Memory B cell (primary cell): ENCODE measurements around the gene ERC1.
"Not testable (repeated sequence)": the region's sequence is repeated elsewhere in the genome, so short reads cannot be mapped to it uniquely, and the experiment has no call there.

Source experiments
- ATAC-seq: fragments of 150-1000 bp; cut with Tn5 transposase; 2 replicates; pipeline ENCODE4 v1.10.0; 2021; ENCODE audit warnings: low read depth, mild to moderate bottlenecking, moderate library complexity
- DNase-seq, 2 donors: peaks; one replicate each; pipeline ENCODE4 v3.0.0; 2022; ENCODE audit warnings: low spot score in 2 of 2
- H3K27ac Mint-ChIP-seq: one replicate; pipeline ENCODE4 v1.8.0; 2022; ENCODE audit warnings: mild to moderate bottlenecking, moderate library complexity, mixed read lengths
- H3K27me3 Mint-ChIP-seq: one replicate; pipeline ENCODE4 v1.8.0; 2022; ENCODE audit warnings: mixed read lengths
- H3K36me3 Mint-ChIP-seq: one replicate; pipeline ENCODE4 v1.8.0; 2022; ENCODE audit warnings: mild to moderate bottlenecking, mixed read lengths
- H3K4me1 Mint-ChIP-seq: one replicate; pipeline ENCODE4 v1.8.0; 2022; ENCODE audit warnings: mixed read lengths
- H3K4me3 Mint-ChIP-seq: one replicate; pipeline ENCODE4 v1.8.0; 2022; ENCODE audit warnings: mild to moderate bottlenecking, moderate library complexity, mixed read lengths
- H3K9me3 Mint-ChIP-seq: one replicate; pipeline ENCODE4 v1.8.0; 2022; ENCODE audit warnings: mixed read lengths

ERC1 gene

GRCh38 chr12:1091350-1091749 lies 100.3 kb downstream of the ERC1 start:
- DNase-seq (no peak), ATAC-seq (no peak)
- Mint-ChIP-seq H3K4me3 (no peak overlapping the region), H3K27me3 (no peaks in the 10 kb centered on the region), H3K36me3 (no peaks in the 10 kb centered on the region), H3K27ac (no peak overlapping the region), H3K4me1 (no peaks in the 10 kb centered on the region), H3K9me3 (no peaks in the 10 kb centered on the region)

GRCh38 chr12:1093166-1093751 lies 102.2 kb downstream of the ERC1 start:
- Mint-ChIP-seq H3K4me1 (peaks cover 1% of the 10 kb centered on the region), H3K27me3 (no peaks in the 10 kb centered on the region), H3K27ac (no peak overlapping the region), H3K36me3 (peaks cover 1% of the 10 kb centered on the region), H3K4me3 (no peak overlapping the region), H3K9me3 (no peaks in the 10 kb centered on the region)
- ATAC-seq (peak; percentile 66), DNase-seq (peak; percentile 37 to 39)

GRCh38 chr12:1094714-1095113 lies 103.7 kb downstream of the ERC1 start:
- Mint-ChIP-seq H3K27ac (no peak overlapping the region), H3K9me3 (no peaks in the 10 kb centered on the region), H3K4me1 (peaks cover 7% of the 10 kb centered on the region), H3K27me3 (no peaks in the 10 kb centered on the region), H3K36me3 (peaks cover 3% of the 10 kb centered on the region), H3K4me3 (no peak overlapping the region)
- ATAC-seq (no peak), DNase-seq (no peak)

GRCh38 chr12:1099158-1099557 lies 108.1 kb downstream of the ERC1 start:
- H3K27ac Mint-ChIP-seq, result no peak overlapping the region

GRCh38 chr12:1099618-1100017 lies 108.6 kb downstream of the ERC1 start:
- ATAC-seq, H3K9me3 Mint-ChIP-seq, H3K27ac Mint-ChIP-seq, DNase-seq, H3K27me3 Mint-ChIP-seq, H3K4me3 Mint-ChIP-seq, H3K36me3 Mint-ChIP-seq: not testable (repeated sequence)
- peaks cover 18% of the 10 kb centered on the region for H3K4me1 Mint-ChIP-seq

More at GRCh38 chr12:1099158-1099557, 108.1 kb downstream of the ERC1 start:
- DNase-seq (no peak), ATAC-seq (no peak)
- peaks cover 18% of the 10 kb centered on the region for H3K4me1 Mint-ChIP-seq
- H3K4me3 Mint-ChIP-seq, result no peak overlapping the region
- no peaks in the 10 kb centered on the region for H3K9me3 Mint-ChIP-seq
- no peaks in the 10 kb centered on the region for H3K27me3 Mint-ChIP-seq
- peaks cover 4% of the 10 kb centered on the region for H3K36me3 Mint-ChIP-seq

- H3K36me3 Mint-ChIP-seq, result peaks cover 4% of the 10 kb centered on the region
- peaks cover 18% of the 10 kb centered on the region for H3K4me1 Mint-ChIP-seq
- no peak overlapping the region for H3K4me3 Mint-ChIP-seq
Observed at GRCh38 chr12:1102115-1102514, 111.1 kb downstream of the ERC1 start.

GRCh38 chr12:1102791-1103450 lies 111.9 kb downstream of the ERC1 start:
- Mint-ChIP-seq H3K27me3 (no peaks in the 10 kb centered on the region), H3K27ac (no peak overlapping the region), H3K36me3 (peaks cover 4% of the 10 kb centered on the region), H3K9me3 (no peaks in the 10 kb centered on the region), H3K4me1 (peaks cover 23% of the 10 kb centered on the region), H3K4me3 (no peak overlapping the region)
- no peak for ATAC-seq
- DNase-seq, result no peak

More at GRCh38 chr12:1102115-1102514, 111.1 kb downstream of the ERC1 start:
- H3K9me3 Mint-ChIP-seq, result no peaks in the 10 kb centered on the region
- DNase-seq, result no peak
- no peak for ATAC-seq
- no peaks in the 10 kb centered on the region for H3K27me3 Mint-ChIP-seq
- no peak overlapping the region for H3K27ac Mint-ChIP-seq

- ATAC-seq, result no peak
- Mint-ChIP-seq H3K4me1 (peaks cover 22% of the 10 kb centered on the region), H3K27ac (no peak overlapping the region), H3K4me3 (no peak overlapping the region), H3K36me3 (peaks cover 1% of the 10 kb centered on the region), H3K27me3 (no peaks in the 10 kb centered on the region), H3K9me3 (no peaks in the 10 kb centered on the region)
- DNase-seq, result no peak
Observed at GRCh38 chr12:1103632-1104031, 112.6 kb downstream of the ERC1 start.

- DNase-seq (no peak), ATAC-seq (no peak)
- no peak overlapping the region for H3K4me3 Mint-ChIP-seq
- no peak overlapping the region for H3K27ac Mint-ChIP-seq
- no peaks in the 10 kb centered on the region for H3K27me3 Mint-ChIP-seq
- H3K4me1 Mint-ChIP-seq, result peaks cover 19% of the 10 kb centered on the region
- no peaks in the 10 kb centered on the region for H3K9me3 Mint-ChIP-seq
- peaks cover 1% of the 10 kb centered on the region for H3K36me3 Mint-ChIP-seq
Observed at GRCh38 chr12:1104088-1104800, 113.2 kb downstream of the ERC1 start.

GRCh38 chr12:1107669-1108068 lies 116.6 kb downstream of the ERC1 start:
- Mint-ChIP-seq H3K9me3 (no peaks in the 10 kb centered on the region), H3K4me3 (no peak overlapping the region), H3K36me3 (peaks cover 3% of the 10 kb centered on the region), H3K27me3 (no peaks in the 10 kb centered on the region), H3K27ac (no peak overlapping the region), H3K4me1 (peaks cover 11% of the 10 kb centered on the region)
- no peak for DNase-seq
- no peak for ATAC-seq

GRCh38 chr12:1108276-1108675 lies 117.3 kb downstream of the ERC1 start:
- peak overlapping the region; percentile 10 for H3K27ac Mint-ChIP-seq
- no peaks in the 10 kb centered on the region for H3K27me3 Mint-ChIP-seq

GRCh38 chr12:1115484-1116231 lies 124.6 kb downstream of the ERC1 start:
- ATAC-seq (no peak), DNase-seq (no peak)
- Mint-ChIP-seq H3K27ac (no peak overlapping the region), H3K4me3 (no peak overlapping the region), H3K36me3 (peaks cover 4% of the 10 kb centered on the region), H3K9me3 (no peaks in the 10 kb centered on the region), H3K4me1 (no peaks in the 10 kb centered on the region), H3K27me3 (no peaks in the 10 kb centered on the region)

More at GRCh38 chr12:1108276-1108675, 117.3 kb downstream of the ERC1 start:
- peaks cover 11% of the 10 kb centered on the region for H3K4me1 Mint-ChIP-seq
- H3K4me3 Mint-ChIP-seq, result no peak overlapping the region
- peaks cover 3% of the 10 kb centered on the region for H3K36me3 Mint-ChIP-seq
- DNase-seq, result peak in 1 of 2 donors; percentile 31
- ATAC-seq, result peak; percentile 100
- no peaks in the 10 kb centered on the region for H3K9me3 Mint-ChIP-seq

GRCh38 chr12:1117371-1117770 lies 126.3 kb downstream of the ERC1 start:
- H3K4me3 Mint-ChIP-seq, result no peak overlapping the region
- no peaks in the 10 kb centered on the region for H3K27me3 Mint-ChIP-seq
- no peak for ATAC-seq
- no peak overlapping the region for H3K27ac Mint-ChIP-seq
- DNase-seq, result no peak
- no peaks in the 10 kb centered on the region for H3K9me3 Mint-ChIP-seq
- no peaks in the 10 kb centered on the region for H3K4me1 Mint-ChIP-seq
- H3K36me3 Mint-ChIP-seq, result peaks cover 5% of the 10 kb centered on the region
